ENCODE results near the gene FRYL.
"Not testable (repeated sequence)": the region's sequence is repeated elsewhere in the genome, so short reads cannot be mapped to it uniquely, and the experiment has no call there.

The FRYL gene

GRCh38 chr4:48698029-48698971, 81.8 kb downstream of the FRYL start:
- DNase-seq (ENCODE audit: low spot score): peak; percentile 33

GRCh38 chr4:48697516-48697915, 82.6 kb downstream of the FRYL start:
- not testable (repeated sequence) for DNase-seq (ENCODE audit: low spot score)

GRCh38 chr4:48694824-48695223, 85.3 kb downstream of the FRYL start:
- no peak for DNase-seq (ENCODE audit: low spot score)

GRCh38 chr4:48693856-48694574, 86.1 kb downstream of the FRYL start:
- no peak for DNase-seq (ENCODE audit: low spot score)

- DNase-seq (ENCODE audit: low spot score): no peak
These were observed 87.2 kb downstream of the FRYL start for GRCh38 chr4:48692897-48693296.

- DNase-seq (ENCODE audit: low spot score): no peak
These were observed 88.0 kb downstream of the FRYL start for GRCh38 chr4:48692044-48692443.

GRCh38 chr4:48688953-48689352, 91.1 kb downstream of the FRYL start:
- no peak for DNase-seq (ENCODE audit: low spot score)

GRCh38 chr4:48687313-48688051, 92.6 kb downstream of the FRYL start:
- DNase-seq (ENCODE audit: low spot score): no peak

GRCh38 chr4:48686369-48686768, 93.7 kb downstream of the FRYL start:
- DNase-seq (ENCODE audit: low spot score): no peak

- no peak for DNase-seq (ENCODE audit: low spot score)
These were observed 96.1 kb downstream of the FRYL start for GRCh38 chr4:48683784-48684666.

GRCh38 chr4:48682870-48683269, 97.2 kb downstream of the FRYL start:
- DNase-seq (ENCODE audit: low spot score): not testable (repeated sequence)

GRCh38 chr4:48681856-48682255, 98.2 kb downstream of the FRYL start:
- no peak for DNase-seq (ENCODE audit: low spot score)

- DNase-seq (ENCODE audit: low spot score): no peak
These were observed 99.1 kb downstream of the FRYL start for GRCh38 chr4:48680848-48681568.

- DNase-seq (ENCODE audit: low spot score): no peak
These were observed 106.5 kb downstream of the FRYL start for GRCh38 chr4:48673537-48673936.

- DNase-seq (ENCODE audit: low spot score): no peak
These were observed 109.5 kb downstream of the FRYL start for GRCh38 chr4:48670587-48670986.

- no peak for DNase-seq (ENCODE audit: low spot score)
These were observed 111.0 kb downstream of the FRYL start for GRCh38 chr4:48669086-48669485.

- DNase-seq (ENCODE audit: low spot score): no peak
These were observed 111.6 kb downstream of the FRYL start for GRCh38 chr4:48668254-48669017.

- DNase-seq (ENCODE audit: low spot score): no peak
These were observed 112.9 kb downstream of the FRYL start for GRCh38 chr4:48667148-48667547.

- DNase-seq (ENCODE audit: low spot score): no peak
These were observed 114.4 kb downstream of the FRYL start for GRCh38 chr4:48665555-48666186.

- no peak for DNase-seq (ENCODE audit: low spot score)
These were observed 115.1 kb downstream of the FRYL start for GRCh38 chr4:48664938-48665337.

Measured in hepatic stellate cell (primary cell).